Limb (tissue), 2 donors: ENCODE data around the gene A3GALT2.

Source experiments
- DNase-seq, 2 donors: peaks; one replicate each; pipeline ENCODE4 v3.0.0-alpha.2; 2016; ENCODE audit errors: extremely low spot score in 2 of 2

Gene A3GALT2

GRCh38 chr1:33332357-33332789 lies 11.5 kb upstream of the A3GALT2 start:
- DNase-seq: no peak

GRCh38 chr1:33331444-33332356 lies 10.8 kb upstream of the A3GALT2 start:
- DNase-seq: no peak

- DNase-seq: no peak
These were observed 10.0 kb upstream of the A3GALT2 start for GRCh38 chr1:33330906-33331305.

GRCh38 chr1:33330361-33330890 lies 9.5 kb upstream of the A3GALT2 start:
- no peak for DNase-seq

GRCh38 chr1:33329600-33330305 lies 8.9 kb upstream of the A3GALT2 start:
- DNase-seq: no peak

GRCh38 chr1:33328817-33329216 lies 7.9 kb upstream of the A3GALT2 start:
- no peak for DNase-seq

- DNase-seq: no peak
These were observed 6.9 kb upstream of the A3GALT2 start for GRCh38 chr1:33327587-33328325.

- no peak for DNase-seq
These were observed 5.9 kb upstream of the A3GALT2 start for GRCh38 chr1:33326785-33327184.

- no peak for DNase-seq
These were observed 4.0 kb upstream of the A3GALT2 start for GRCh38 chr1:33324677-33325575.

GRCh38 chr1:33323663-33324477 lies 3.0 kb upstream of the A3GALT2 start:
- DNase-seq: no peak

GRCh38 chr1:33322870-33323585 lies 2.1 kb upstream of the A3GALT2 start:
- no peak for DNase-seq

- no peak for DNase-seq
These were observed 1.2 kb upstream of the A3GALT2 start for GRCh38 chr1:33322109-33322508.

GRCh38 chr1:33321178-33321577 lies 280 bp upstream of the A3GALT2 start:
- DNase-seq: no peak

GRCh38 chr1:33319949-33320618 lies 814 bp downstream of the A3GALT2 start:
- no peak for DNase-seq

GRCh38 chr1:33319186-33319948 lies 1.5 kb downstream of the A3GALT2 start:
- no peak for DNase-seq

GRCh38 chr1:33317946-33318345 lies 3.0 kb downstream of the A3GALT2 start:
- no peak for DNase-seq

- DNase-seq: no peak
These were observed 3.5 kb downstream of the A3GALT2 start for GRCh38 chr1:33317354-33317753.

GRCh38 chr1:33316601-33317000 lies 4.3 kb downstream of the A3GALT2 start:
- no peak for DNase-seq
